ENCODE data around the gene CPO.

- TF ChIP-seq POLR2A (IDR thresholded peaks at IDR 0.05; ENCODE audit: low read depth, low read length) (no peak), TAF1 (IDR thresholded peaks at IDR 0.05; ENCODE audit: borderline replicate concordance, low read depth, low read length) (no peak)
These were observed 39.4 kb downstream of the CPO start for GRCh38 chr2:206978746-206979145.
